CD8-positive, alpha-beta memory T cell (primary cell): ENCODE measurements around the gene OR51B4. TPM values are rescaled to one million over a fixed set of nuclear protein-coding genes. Genes with fewer than 3 reads are reported as not detected.

ENCODE experiments used
- polyA plus RNA-seq: library from polyadenylated mRNA; unstranded; fragments of 300-500 nt; fragmentation: Illumina TruSeq; gene quantifications from one replicate; pipeline ENCODE4 v1.2.3, GENCODE V29; 2021
- total RNA-seq, 2 experiments: library from RNA; stranded (reverse); gene quantifications; one replicate each; pipeline ENCODE4 v1.2.3, GENCODE V29; 2021

The OR51B4 gene
- total and polyA plus RNA-seq, 3 experiments from 2014 or later, result not detected

Other genes with a start within 250 kb of the OR51B4 start
- gene OR52E2, start 242.3 kb downstream of the OR51B4 start, total RNA-seq, result not detected
- gene OR52E2, start 242.3 kb downstream of the OR51B4 start, polyA plus RNA-seq, result not detected
- gene OR52E1, start 232.4 kb downstream of the OR51B4 start, total RNA-seq, result not detected
- not detected for gene OR52E1, start 232.4 kb downstream of the OR51B4 start, polyA plus RNA-seq
- gene OR52A5, start 163.6 kb downstream of the OR51B4 start, total RNA-seq, result not detected
- not detected for gene OR52A5, start 163.6 kb downstream of the OR51B4 start, polyA plus RNA-seq
- not detected for gene OR52A1, start 147.2 kb downstream of the OR51B4 start, total RNA-seq
- not detected for gene OR52A1, start 147.2 kb downstream of the OR51B4 start, polyA plus RNA-seq
- not detected for gene OR51V1, start 101.3 kb downstream of the OR51B4 start, total RNA-seq
- not detected for gene OR51V1, start 101.3 kb downstream of the OR51B4 start, polyA plus RNA-seq
- not detected for gene HBB, start 74.9 kb downstream of the OR51B4 start, total RNA-seq
- not detected for gene HBB, start 74.9 kb downstream of the OR51B4 start, polyA plus RNA-seq
- gene HBD, start 67.5 kb downstream of the OR51B4 start, total RNA-seq, result not detected
- gene HBD, start 67.5 kb downstream of the OR51B4 start, polyA plus RNA-seq, result not detected
- gene HBG1, start 52.1 kb downstream of the OR51B4 start, total RNA-seq, result not detected
- gene HBG1, start 52.1 kb downstream of the OR51B4 start, polyA plus RNA-seq, result not detected
- not detected for gene HBG2, start 47.2 kb downstream of the OR51B4 start, total RNA-seq
- not detected for gene HBG2, start 47.2 kb downstream of the OR51B4 start, polyA plus RNA-seq
- gene HBE1, start 32.0 kb downstream of the OR51B4 start, total RNA-seq, result not detected
- not detected for gene HBE1, start 32.0 kb downstream of the OR51B4 start, polyA plus RNA-seq
- not detected for gene OR51B2, start 22.4 kb upstream of the OR51B4 start, total RNA-seq
- gene OR51B2, start 22.4 kb upstream of the OR51B4 start, polyA plus RNA-seq, result not detected
- gene OR51B5, start 41.6 kb upstream of the OR51B4 start, total RNA-seq, result not detected
- not detected for gene OR51B5, start 41.6 kb upstream of the OR51B4 start, polyA plus RNA-seq
- not detected for gene OR51B6, start 49.6 kb upstream of the OR51B4 start, total RNA-seq
- gene OR51B6, start 49.6 kb upstream of the OR51B4 start, polyA plus RNA-seq, result not detected
- gene OR51M1, start 81.9 kb upstream of the OR51B4 start, total RNA-seq, result not detected
- not detected for gene OR51M1, start 81.9 kb upstream of the OR51B4 start, polyA plus RNA-seq
- not detected for gene OR51Q1, start 120.2 kb upstream of the OR51B4 start, total RNA-seq
- gene OR51Q1, start 120.2 kb upstream of the OR51B4 start, polyA plus RNA-seq, result not detected
- not detected for gene OR51I1, start 139.6 kb upstream of the OR51B4 start, total RNA-seq
- gene OR51I1, start 139.6 kb upstream of the OR51B4 start, polyA plus RNA-seq, result not detected
- gene OR51I2, start 147.4 kb upstream of the OR51B4 start, total RNA-seq, result not detected
- gene OR51I2, start 147.4 kb upstream of the OR51B4 start, polyA plus RNA-seq, result not detected
- not detected for gene OR52D1, start 186.7 kb upstream of the OR51B4 start, total RNA-seq
- not detected for gene OR52D1, start 186.7 kb upstream of the OR51B4 start, polyA plus RNA-seq
- gene UBQLN3, start 208.0 kb upstream of the OR51B4 start, total RNA-seq, result not detected
- gene UBQLN3, start 208.0 kb upstream of the OR51B4 start, polyA plus RNA-seq, result not detected
- not detected for gene UBQLNL, start 214.8 kb upstream of the OR51B4 start, total RNA-seq
- not detected for gene UBQLNL, start 214.8 kb upstream of the OR51B4 start, polyA plus RNA-seq
- not detected for gene OR52H1, start 246.6 kb upstream of the OR51B4 start, total RNA-seq
- gene OR52H1, start 246.6 kb upstream of the OR51B4 start, polyA plus RNA-seq, result not detected